CD4-positive, alpha-beta T cell (primary cell): ENCODE results near the gene STIMATE. TPM values are rescaled to one million over a fixed set of nuclear protein-coding genes. Genes with fewer than 3 reads are reported as not detected.

Experiments used
- ATAC-seq: fragments of 200-7000 bp; cut with Tn5 transposase; one replicate; pipeline ENCODE4 v1.10.0; 2022; ENCODE audit warnings: mild to moderate bottlenecking; ENCODE audit not compliant: poor library complexity
- CTCF ChIA-PET: fragments of 350-600 bp; sonication (Branson Sonifier 250); formaldehyde crosslinking; loops from one replicate; lab custom pipeline; 2021; ENCODE audit warnings: antibody characterized with exemption, inconsistent platforms; lab: Charles Lee
- POLR2A ChIA-PET: fragments of 350-600 bp; sonication (Branson Sonifier 250); formaldehyde crosslinking; loops from one replicate; lab custom pipeline; 2021; ENCODE audit warnings: antibody characterized with exemption, inconsistent platforms; lab: Charles Lee
- DNase-seq, 14 experiments: peaks; one replicate each; pipeline ENCODE4 v3.0.0-alpha.2; 2013 to 2020; ENCODE audit warnings: mixed read lengths in 2 of 14
- H3K27ac ChIP-seq, 2 donors: one replicate each; pipeline versions ENCODE4 v1.5.1 to v1.7.0; 2013; ENCODE audit warnings: low read length in 2 of 2, low read depth in 1 of 2, mild to moderate bottlenecking in 1 of 2
- H3K27me3 ChIP-seq, 2 experiments: 1 replicate in 1 of 2; 2 replicates in 1 of 2; pipeline versions ENCODE4 v1.6.1 to v1.7.0; 2013; ENCODE audit warnings: low read length in 2 of 2, control low read depth in 1 of 2, mild to moderate bottlenecking in 1 of 2, moderate library complexity in 1 of 2; ENCODE audit not compliant: insufficient read depth in 2 of 2, control insufficient read depth in 1 of 2
- H3K36me3 ChIP-seq: one replicate; pipeline ENCODE4 v1.6.1; 2013; ENCODE audit warnings: low read length, control low read depth; ENCODE audit not compliant: insufficient read depth
- H3K4me1 ChIP-seq: one replicate; pipeline ENCODE4 v1.6.1; 2013; ENCODE audit warnings: low read length, control low read depth; ENCODE audit not compliant: insufficient read depth
- H3K4me3 ChIP-seq: one replicate; pipeline ENCODE4 v1.5.1; 2013; ENCODE audit warnings: mild to moderate bottlenecking, low read length, moderate library complexity
- H3K9me3 ChIP-seq, 2 experiments: 1 replicate in 1 of 2; 2 replicates in 1 of 2; pipeline versions ENCODE4 v1.6.1 to v1.7.0; 2013; ENCODE audit warnings: low read length in 2 of 2, mild to moderate bottlenecking in 2 of 2, control low read depth in 1 of 2, moderate library complexity in 1 of 2; ENCODE audit not compliant: control insufficient read depth in 1 of 2, insufficient read depth in 1 of 2
- H3K27ac Mint-ChIP-seq: one replicate; pipeline ENCODE4 v1.8.0; 2020; ENCODE audit warnings: mixed read lengths
- H3K27me3 Mint-ChIP-seq: one replicate; pipeline ENCODE4 v1.8.0; 2021; ENCODE audit warnings: mixed read lengths
- H3K36me3 Mint-ChIP-seq: one replicate; pipeline ENCODE4 v1.8.0; 2021; ENCODE audit warnings: low read depth, mixed read lengths
- H3K4me1 Mint-ChIP-seq: one replicate; pipeline ENCODE4 v1.8.0; 2021; ENCODE audit warnings: low read depth, mixed read lengths
- H3K4me3 Mint-ChIP-seq: one replicate; pipeline ENCODE4 v1.8.0; 2020; ENCODE audit warnings: mild to moderate bottlenecking, mixed read lengths
- H3K9me3 Mint-ChIP-seq: one replicate; pipeline ENCODE4 v1.8.0; 2020; ENCODE audit warnings: mixed read lengths
- CTCF ChIP-seq: fragments of 200-600 bp; IDR thresholded peaks from one replicate; pipeline ENCODE4 v1.8.0; 2022; ENCODE audit warnings: antibody characterized with exemption, mild to moderate bottlenecking
- intact Hi-C, 2 experiments: fragments of 100-400 bp; cut with DNase I in 1 of 2; cut with micrococcal nuclease in 1 of 2; formaldehyde crosslinking; loops; one replicate each; pipeline versions ENCODE4 v1.15.1 to v1.9.0; 2023 to 2025; cut with DNase I, micrococcal nuclease
- total RNA-seq, 174 experiments: library from RNA in 2 of 174; stranded (reverse) in 2 of 174; gene quantifications; one replicate each; pipeline ENCODE4 v1.2.3 and lab custom pipeline; 2021 to 2026

The STIMATE gene
- total RNA-seq, 2 experiments from 2014 or later = 39.8 to 42.6 TPM

GRCh38 chr3:52894756-52895155 is 2.6 kb downstream of the STIMATE start:
- no peaks in the 10 kb centered on the region for H3K9me3 ChIP-seq
- Mint-ChIP-seq H3K27me3 (no peaks in the 10 kb centered on the region), H3K27ac (peak overlapping the region; percentile 82), H3K4me1 (peaks cover 76% of the 10 kb centered on the region), H3K36me3 (peaks cover 11% of the 10 kb centered on the region), H3K9me3 (no peaks in the 10 kb centered on the region), H3K4me3 (peak overlapping the region; percentile 98)
- intact Hi-C loops = loop anchor here in 1 of 2 experiments (5.0 to 10.0 kb wide), 3 partner anchors 148 to 360 kb away; partner anchors contain the start of genes NT5DC2, TKT and UQCC5
- TF ChIP-seq CTCF = no peak
- no peak overlapping the region for H3K4me3 ChIP-seq
- no peak for DNase-seq
- no peak for ATAC-seq
- ChIA-PET CTCF (no interaction called here), POLR2A (no interaction called here)
- no peaks in the 10 kb centered on the region for H3K27me3 ChIP-seq
- H3K36me3 ChIP-seq = peaks cover 5% of the 10 kb centered on the region
- H3K27ac ChIP-seq = no peak overlapping the region
- H3K4me1 ChIP-seq = peaks cover 71% of the 10 kb centered on the region

- CTCF ChIA-PET = interaction anchor here (0.8 to 1.3 kb wide), 3 partner anchors 8 to 152 kb away, joined by 3 to 4 read pairs (median 4); partner anchors contain the start of gene SFMBT1
- peak overlapping the region; percentile 88 for H3K4me3 Mint-ChIP-seq
- TF ChIP-seq CTCF = no peak
- Histone ChIP-seq H3K4me1 (peaks cover 71% of the 10 kb centered on the region), H3K9me3 (no peaks in the 10 kb centered on the region), H3K36me3 (peaks cover 5% of the 10 kb centered on the region), H3K27ac (peak overlapping the region; percentile 7 to 75), H3K4me3 (peak overlapping the region; percentile 45), H3K27me3 (no peaks in the 10 kb centered on the region)
- peaks cover 76% of the 10 kb centered on the region for H3K4me1 Mint-ChIP-seq
- H3K9me3 Mint-ChIP-seq = no peaks in the 10 kb centered on the region
- no peak for ATAC-seq
- DNase-seq = no peak
- POLR2A ChIA-PET = interaction anchor here (1.4 to 1.7 kb wide), 2 partner anchors 10 to 56 kb away, joined by 5 to 7 read pairs; no protein-coding TSS in a partner anchor
- intact Hi-C loops = loop anchor here in 1 of 2 experiments (10.0 kb wide), 2 partner anchors 359 to 361 kb away; partner anchors contain the start of genes NT5DC2, TKT and UQCC5
- H3K27ac Mint-ChIP-seq = peak overlapping the region; percentile 87
- H3K27me3 Mint-ChIP-seq = no peaks in the 10 kb centered on the region
- peaks cover 11% of the 10 kb centered on the region for H3K36me3 Mint-ChIP-seq
Observed at GRCh38 chr3:52893723-52894122, 3.6 kb downstream of the STIMATE start.

GRCh38 chr3:52892625-52893311 is 4.6 kb downstream of the STIMATE start:
- TF ChIP-seq CTCF = peak; percentile 41
- Mint-ChIP-seq H3K27me3 (no peaks in the 10 kb centered on the region), H3K27ac (peak overlapping the region; percentile 87), H3K4me1 (peaks cover 75% of the 10 kb centered on the region), H3K4me3 (peak overlapping the region; percentile 88), H3K36me3 (peaks cover 17% of the 10 kb centered on the region), H3K9me3 (no peaks in the 10 kb centered on the region)
- POLR2A ChIA-PET = interaction anchor here (1.2 to 1.7 kb wide), 5 partner anchors 10 to 153 kb away, joined by 3 to 7 read pairs (median 5); partner anchors contain the start of gene SFMBT1
- H3K36me3 ChIP-seq = peaks cover 5% of the 10 kb centered on the region
- peaks cover 66% of the 10 kb centered on the region for H3K4me1 ChIP-seq
- H3K9me3 ChIP-seq = no peaks in the 10 kb centered on the region
- DNase-seq = peak in 9 of 14 experiments; percentile 11 to 84 (median 19)
- intact Hi-C loops = loop anchor here in 1 of 2 experiments (10.0 kb wide), 2 partner anchors 358 to 362 kb away; partner anchors contain the start of genes NT5DC2, TKT and UQCC5
- H3K27ac ChIP-seq = peak overlapping the region in 1 of 2 donors; percentile 75
- peak overlapping the region; percentile 45 for H3K4me3 ChIP-seq
- no peaks in the 10 kb centered on the region for H3K27me3 ChIP-seq
- CTCF ChIA-PET = interaction anchor here (0.6 to 1.5 kb wide), 11 partner anchors 9 to 455 kb away, joined by 3 to 4 read pairs (median 3); partner anchors contain the start of gene SFMBT1
- ATAC-seq = peak; percentile 14
